OCI-LY1 (cell line): ENCODE results near the gene ANAPC2.

Experiments used
- H2AFZ ChIP-seq: fragments of 200-600 bp; sonication (generic), shearing (Covaris generic); 2 replicates; pipeline ENCODE4 v1.6.0; 2014; ENCODE audit warnings: antibody characterized with exemption, mild to moderate bottlenecking, low read length
- H3F3A ChIP-seq: fragments of 200-600 bp; sonication (generic), shearing (Covaris generic); 2 replicates; pipeline ENCODE4 v1.6.0; 2014; ENCODE audit warnings: mild to moderate bottlenecking, antibody characterized with exemption, low read length, moderate library complexity; ENCODE audit not compliant: insufficient read depth
- H3K27ac ChIP-seq: fragments of 200-600 bp; sonication (generic); 2 replicates; pipeline ENCODE4 v1.5.1; 2014; ENCODE audit warnings: low read length, mixed run types, mild to moderate bottlenecking, low read depth; ENCODE audit not compliant: poor library complexity, severe bottlenecking
- H3K27me3 ChIP-seq: fragments of 200-600 bp; sonication (generic); 2 replicates; pipeline ENCODE4 v1.6.0; 2014; ENCODE audit warnings: antibody characterized with exemption, mild to moderate bottlenecking, low read length, moderate library complexity; ENCODE audit not compliant: insufficient read depth
- H3K36me3 ChIP-seq: fragments of 200-600 bp; sonication (generic); 2 replicates; pipeline ENCODE4 v1.6.1; 2014; ENCODE audit warnings: mild to moderate bottlenecking, antibody characterized with exemption, low read length, moderate library complexity, mixed read lengths; ENCODE audit not compliant: insufficient read depth
- H3K4me1 ChIP-seq: fragments of 200-600 bp; sonication (generic); 2 replicates; pipeline ENCODE4 v1.5.1; 2014; ENCODE audit warnings: mild to moderate bottlenecking, low read length, moderate library complexity; ENCODE audit not compliant: insufficient read depth, severe bottlenecking
- H3K4me2 ChIP-seq: fragments of 200-600 bp; sonication (generic), shearing (Covaris generic); 2 replicates; pipeline ENCODE4 v1.6.1; 2014; ENCODE audit warnings: low read length
- H3K4me3 ChIP-seq: fragments of 200-600 bp; sonication (generic); 2 replicates; pipeline ENCODE4 v1.5.1; 2014; ENCODE audit warnings: low read length, low read depth, mild to moderate bottlenecking, mixed read lengths; ENCODE audit not compliant: poor library complexity, severe bottlenecking
- H3K79me2 ChIP-seq: fragments of 200-600 bp; shearing (Covaris generic); 2 replicates; pipeline ENCODE4 v1.6.1; 2016; ENCODE audit warnings: mixed run types, low read length, mixed read lengths; ENCODE audit not compliant: insufficient read depth
- H3K9ac ChIP-seq: fragments of 200-600 bp; sonication (generic), shearing (Covaris generic); 2 replicates; pipeline ENCODE4 v1.6.1; 2014; ENCODE audit warnings: mild to moderate bottlenecking, low read length, mixed read lengths
- H3K9me2 ChIP-seq: fragments of 200-600 bp; sonication (generic), shearing (Covaris generic); 2 replicates; pipeline ENCODE4 v1.6.1; 2014; ENCODE audit warnings: low read depth, mild to moderate bottlenecking, low read length, mixed read lengths
- H3K9me3 ChIP-seq: fragments of 200-600 bp; shearing (Covaris generic); 2 replicates; pipeline ENCODE4 v1.6.1; 2014; ENCODE audit warnings: low read length, mixed read lengths
- H4K20me1 ChIP-seq: fragments of 200-600 bp; sonication (generic), shearing (Covaris generic); 2 replicates; pipeline ENCODE4 v1.6.0; 2016; ENCODE audit warnings: mild to moderate bottlenecking, low read length; ENCODE audit not compliant: insufficient read depth
- CTCF ChIP-seq: fragments of 200-600 bp; sonication (generic), shearing (Covaris generic); IDR thresholded peaks from 2 replicates; pipeline ENCODE4 v1.5.1; 2017; ENCODE audit warnings: mild to moderate bottlenecking, antibody characterized with exemption, low read length, moderate library complexity, mixed read lengths
- EZH2 ChIP-seq: fragments of 200-600 bp; sonication (generic), shearing (Covaris generic); IDR thresholded peaks from 2 replicates; pipeline ENCODE4 v1.8.0; 2017; ENCODE audit warnings: borderline replicate concordance, mixed run types, mild to moderate bottlenecking, antibody characterized with exemption, low read length, moderate library complexity, mixed read lengths

The ANAPC2 gene

GRCh38 chr9:137188086-137188489, 272 bp downstream of the ANAPC2 start:
- H3K9me3 ChIP-seq: no peaks in the 10 kb centered on the region
- no peak for TF ChIP-seq EZH2
- peak overlapping the region; percentile 72 for H3K4me3 ChIP-seq
- H3K9me2 ChIP-seq: no peaks in the 10 kb centered on the region
- peaks cover 30% of the 10 kb centered on the region for H3K4me1 ChIP-seq
- no peaks in the 10 kb centered on the region for H4K20me1 ChIP-seq
- peak overlapping the region; percentile 69 for H3K9ac ChIP-seq
- H3K27me3 ChIP-seq: no peaks in the 10 kb centered on the region
- H3K79me2 ChIP-seq: peaks cover 4% of the 10 kb centered on the region
- H2AFZ ChIP-seq: no peak overlapping the region
- H3F3A ChIP-seq: no peaks in the 10 kb centered on the region
- no peak overlapping the region for H3K27ac ChIP-seq
- peak overlapping the region; percentile 89 for H3K4me2 ChIP-seq
- H3K36me3 ChIP-seq: peaks cover 25% of the 10 kb centered on the region

GRCh38 chr9:137187386-137187785, 974 bp downstream of the ANAPC2 start:
- Histone ChIP-seq H4K20me1 (no peaks in the 10 kb centered on the region), H3K4me1 (peaks cover 30% of the 10 kb centered on the region), H3K9me2 (no peaks in the 10 kb centered on the region), H3K4me3 (peak overlapping the region; percentile 72), H2AFZ (no peak overlapping the region), H3K79me2 (peaks cover 4% of the 10 kb centered on the region), H3K36me3 (peaks cover 32% of the 10 kb centered on the region), H3F3A (no peaks in the 10 kb centered on the region), H3K27ac (no peak overlapping the region), H3K9me3 (no peaks in the 10 kb centered on the region), H3K9ac (peak overlapping the region; percentile 69), H3K27me3 (no peaks in the 10 kb centered on the region), H3K4me2 (peak overlapping the region; percentile 89)
- TF ChIP-seq CTCF: no peak
- no peak for TF ChIP-seq EZH2

GRCh38 chr9:137186385-137186784, 2.0 kb downstream of the ANAPC2 start:
- H3K36me3 ChIP-seq: peaks cover 37% of the 10 kb centered on the region
- no peaks in the 10 kb centered on the region for H3F3A ChIP-seq

More at GRCh38 chr9:137186385-137186784, 2.0 kb downstream of the ANAPC2 start:
- peaks cover 4% of the 10 kb centered on the region for H3K79me2 ChIP-seq
- H3K4me2 ChIP-seq: peak overlapping the region; percentile 89; the same call in 1 of the 2 replicates
- H3K9me2 ChIP-seq: no peaks in the 10 kb centered on the region
- no peaks in the 10 kb centered on the region for H3K27me3 ChIP-seq
- no peaks in the 10 kb centered on the region for H4K20me1 ChIP-seq
- H3K4me3 ChIP-seq: peak overlapping the region; percentile 72
- peaks cover 30% of the 10 kb centered on the region for H3K4me1 ChIP-seq
- H3K9ac ChIP-seq: no peak overlapping the region
- no peaks in the 10 kb centered on the region for H3K9me3 ChIP-seq
- no peak overlapping the region for H3K27ac ChIP-seq
- no peak overlapping the region for H2AFZ ChIP-seq
- TF ChIP-seq EZH2 (no peak), CTCF (no peak)
